Heart left ventricle (tissue), 16 donors: ENCODE measurements around the gene RAB30. TPM values are rescaled to one million over a fixed set of nuclear protein-coding genes. Genes with fewer than 3 reads are reported as not detected.

ENCODE experiments used
- ATAC-seq, 4 donors: fragments of 200-7000 bp; cut with Tn5 transposase; one replicate each; pipeline ENCODE4 v1.9.1; 2020 to 2022; ENCODE audit warnings: moderate library complexity in 4 of 4, mild to moderate bottlenecking in 3 of 4, moderate number of reproducible peaks in 1 of 4
- DNase-seq, 5 donors: peaks; one replicate each; pipeline ENCODE4 v3.0.0-alpha.2; 2020
- H3K27ac ChIP-seq, 12 donors: fragments of 200-600 bp; sonication (generic) in 4 of 12; one replicate each; pipeline versions ENCODE4 v1.5.0 to v1.8.0; 2016 to 2022; ENCODE audit warnings: mild to moderate bottlenecking in 2 of 12
- H3K27me3 ChIP-seq, 9 donors: fragments of 200-600 bp; sonication (generic) in 2 of 9; one replicate each; pipeline versions ENCODE4 v1.5.1 to v1.8.0; 2016 to 2022; ENCODE audit warnings: mild to moderate bottlenecking in 3 of 9
- H3K36me3 ChIP-seq, 9 donors: fragments of 200-600 bp; sonication (generic) in 2 of 9; one replicate each; pipeline versions ENCODE4 v1.5.0 to v1.8.0; 2018 to 2022; ENCODE audit warnings: mild to moderate bottlenecking in 2 of 9
- H3K4me1 ChIP-seq, 12 donors: fragments of 200-600 bp; sonication (generic) in 4 of 12; one replicate each; pipeline versions ENCODE4 v1.5.0 to v1.8.0; 2016 to 2022; ENCODE audit warnings: mild to moderate bottlenecking in 3 of 12
- H3K4me3 ChIP-seq, 12 donors: fragments of 200-600 bp; sonication (generic) in 4 of 12; one replicate each; pipeline versions ENCODE4 v1.5.0 to v1.8.0; 2017 to 2022; ENCODE audit warnings: mild to moderate bottlenecking in 9 of 12, moderate library complexity in 4 of 12
- H3K9me3 ChIP-seq, 12 donors: fragments of 200-600 bp; sonication (generic) in 4 of 12; one replicate each; pipeline versions ENCODE4 v1.5.0 to v1.8.0; 2016 to 2022; ENCODE audit warnings: mild to moderate bottlenecking in 1 of 12
- CTCF ChIP-seq, 12 donors: fragments of 200-600 bp; sonication (generic) in 4 of 12; IDR thresholded peaks; one replicate each; pipeline versions ENCODE4 v1.5.0 to v1.8.0; 2018 to 2022; ENCODE audit warnings: antibody characterized with exemption in 12 of 12, mild to moderate bottlenecking in 5 of 12
- POLR2A ChIP-seq, 2 donors: fragments of 450-650 bp; IDR thresholded peaks; one replicate each; pipeline ENCODE4 v1.6.1; 2017; ENCODE audit warnings: antibody characterized with exemption in 2 of 2, mild to moderate bottlenecking in 2 of 2, moderate library complexity in 2 of 2
- WGBS, 4 donors: extraction: QIAGEN DNeasy Blood & Tissue Kit in 2 of 4; methylation state at CpG; one replicate each; pipeline versions ENCODE4 v1.1.5 to v1.1.7; 2013 to 2018; 5-methylcytosine and 5-hydroxymethylcytosine counted together
- intact Hi-C, 10 donors: fragments of 100-400 bp; cut with DNase I; formaldehyde crosslinking; loops; one replicate each; pipeline versions ENCODE4 v1.11.1 to v1.14.2; 2022
- polyA plus RNA-seq, 2 donors: library from polyadenylated mRNA; stranded (reverse); fragments of 200-250 nt; gene quantifications; one replicate each; pipeline ENCODE4 v1.2.3, GENCODE V29; 2013
- total RNA-seq, 9 donors: library from RNA; depleted of rRNA in 2 of 9; stranded (reverse); fragments of >200 nt in 2 of 9; fragmentation: NEBNext Ultra II Directional in 3 of 9; extraction: Animal tissue kit (Norgen Biotek cat#: 25700) in 3 of 9; gene quantifications; one replicate each; pipeline versions ENCODE4 v1.1.0 to v1.2.4, GENCODE V29; 2016 to 2023
- donor health status: ischemic (EF 13 %, LVEDD 7.1; RV severe dilation, severe dysfunction).
- donor health status: healthy with polysubstance abuse.
- donor health status: DM: no; HTN: yes; CAD: no.
- donor health status: DM: no; HTN: no; CAD: no.
- donor health status: ischemic (EF 25% LVEDD 6.9; RV normal size, moderate dysfunction).
- donor health status: ischemic (EF 25% LVEDD 5.7; RV mildly dilated, moderate dysfunction).
- donor health status: healthy.
- donor health status: DM: yes; HTN: yes; CAD: no.
- donor health status: ischemic (EF 35%, LVEDD 5.7; RV mildly dilated, moderate dysfunction).
- donor health status: nonischemic (EF 11% LVEDD 7.7; RV severe dilation, severe dysfunction).
- donor health status: DM: yes; HTN: yes; CAD: no.
- donor health status: PGD.
- donor health status: ischemic (EF 29% LVEDD 5.4; RV normal size, mild dysfunction).
- donor health status: nonischemic (EF 23%, LVEDD 6.1; RV moderate dilation, normal function).

Gene RAB30
- total and polyA plus RNA-seq, 11 donors, result 4.4 to 28.4 (median 18.8) TPM

GRCh38 chr11:83037877-83038276, 33.8 kb downstream of the RAB30 start:
- intact Hi-C loops, result loop anchor here in 1 of 10 donors (5.0 kb wide), 1 partner anchor 51 kb away; no protein-coding TSS in a partner anchor
- Histone ChIP-seq H3K36me3 (no peaks in the 10 kb centered on the region), H3K27ac (peak overlapping the region in 1 of 12 donors; percentile 14), H3K4me1 (peaks cover 3 to 67% (median 41%) of the 10 kb centered on the region in 12 donors), H3K9me3 (no peaks in the 10 kb centered on the region), H3K4me3 (no peak overlapping the region), H3K27me3 (no peaks in the 10 kb centered on the region)
- TF ChIP-seq POLR2A (IDR thresholded peaks at IDR 0.05) (no peak), CTCF (IDR thresholded peaks at IDR 0.05) (no peak)
- 32 to 45% (median 36%) methylated on average over 4 of the region's 4 CpGs for WGBS, 4 donors
- DNase-seq, result no peak
- ATAC-seq, result no peak

DNA sequence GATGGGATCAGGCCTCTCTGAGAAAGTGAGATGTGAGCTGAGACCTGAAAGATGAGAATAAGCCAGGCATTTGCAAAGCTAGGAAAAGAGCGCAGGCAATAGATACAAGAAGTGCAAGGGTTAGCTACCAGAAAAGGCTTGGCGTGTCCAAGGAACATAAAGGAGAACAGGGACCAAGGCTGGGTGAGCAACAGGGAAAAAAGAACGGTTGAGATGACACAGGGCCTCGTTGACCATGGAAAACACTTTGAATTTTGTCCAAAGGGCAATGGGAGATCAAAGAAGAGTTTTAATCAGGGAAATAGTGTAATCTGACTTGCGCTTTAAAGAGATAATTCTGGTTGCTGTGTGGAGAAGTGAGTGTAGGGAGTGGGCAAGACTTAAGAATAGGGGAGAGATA, 35.0 kb downstream of the RAB30 start:
- WGBS, 4 donors, result 77 to 85% (median 79%) methylated on average over 5 of the region's 5 CpGs
- Histone ChIP-seq H3K4me1 (peaks cover 3 to 69% (median 49%) of the 10 kb centered on the region in 12 donors), H3K27me3 (no peaks in the 10 kb centered on the region), H3K9me3 (no peaks in the 10 kb centered on the region), H3K36me3 (no peaks in the 10 kb centered on the region), H3K27ac (peak overlapping the region in 1 of 12 donors; percentile 80), H3K4me3 (no peak overlapping the region)
- ATAC-seq (no peak), DNase-seq (no peak)
- intact Hi-C loops, result loop anchor here in 1 of 10 donors (5.0 kb wide), 1 partner anchor 49 kb away; no protein-coding TSS in a partner anchor
- no peak for TF ChIP-seq POLR2A (IDR thresholded peaks at IDR 0.05)
- TF ChIP-seq CTCF (IDR thresholded peaks at IDR 0.05), result no peak

DNA sequence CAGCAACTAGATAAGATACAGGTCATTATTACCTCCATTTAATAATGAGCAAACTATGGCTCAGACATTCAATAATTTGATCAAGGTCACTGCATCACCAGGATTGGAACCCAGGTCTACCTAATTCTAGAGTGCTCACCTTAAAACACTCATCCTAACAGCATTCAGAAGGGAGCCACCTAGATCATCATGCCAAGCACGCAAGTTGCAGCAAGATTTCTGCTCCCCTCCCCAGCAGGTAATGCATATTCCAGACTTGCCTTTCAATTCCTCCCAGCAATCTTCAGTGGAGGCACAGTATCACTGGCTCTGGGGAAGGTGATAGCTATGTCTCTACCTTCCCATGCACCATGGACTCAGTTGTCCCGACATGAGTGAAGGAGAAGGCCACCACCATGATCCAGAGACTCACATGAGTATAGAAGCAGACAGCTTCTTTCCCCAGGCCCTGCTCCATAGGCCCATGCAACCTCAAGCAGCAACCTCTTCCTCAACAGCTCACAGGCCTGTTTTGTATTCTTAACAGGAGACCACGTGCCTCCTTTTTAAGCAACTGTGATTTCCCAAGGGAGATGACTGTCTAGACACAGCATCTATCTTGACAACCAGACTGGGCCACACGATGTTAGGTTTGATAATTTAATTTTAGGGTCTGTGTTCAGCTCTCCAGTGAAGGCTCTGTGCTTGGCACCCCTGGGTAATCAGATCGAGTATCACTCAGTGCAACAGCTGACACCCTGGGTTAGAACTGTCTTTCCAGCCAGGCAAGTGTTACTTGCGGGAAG, 36.4 kb downstream of the RAB30 start:
- 56 to 69% (median 63%) methylated on average over 6 of the region's 6 CpGs for WGBS, 4 donors
- DNase-seq, result no peak
- no peaks in the 10 kb centered on the region for H3K36me3 ChIP-seq
- intact Hi-C loops, result loop anchor here in 1 of 10 donors (5.0 kb wide), 1 partner anchor 48 kb away; no protein-coding TSS in a partner anchor
- peak overlapping the region in 11 of 12 donors; percentile 63 to 87 (median 79) for H3K27ac ChIP-seq
- H3K4me1 ChIP-seq, result peaks cover 3 to 67% (median 51%) of the 10 kb centered on the region in 12 donors
- no peaks in the 10 kb centered on the region for H3K27me3 ChIP-seq
- H3K9me3 ChIP-seq, result no peaks in the 10 kb centered on the region
- peak in 3 of 4 donors; percentile 37 to 54 (median 45) for ATAC-seq
- H3K4me3 ChIP-seq, result no peak overlapping the region
- TF ChIP-seq POLR2A (IDR thresholded peaks at IDR 0.05) (no peak), CTCF (IDR thresholded peaks at IDR 0.05) (no peak)

DNA sequence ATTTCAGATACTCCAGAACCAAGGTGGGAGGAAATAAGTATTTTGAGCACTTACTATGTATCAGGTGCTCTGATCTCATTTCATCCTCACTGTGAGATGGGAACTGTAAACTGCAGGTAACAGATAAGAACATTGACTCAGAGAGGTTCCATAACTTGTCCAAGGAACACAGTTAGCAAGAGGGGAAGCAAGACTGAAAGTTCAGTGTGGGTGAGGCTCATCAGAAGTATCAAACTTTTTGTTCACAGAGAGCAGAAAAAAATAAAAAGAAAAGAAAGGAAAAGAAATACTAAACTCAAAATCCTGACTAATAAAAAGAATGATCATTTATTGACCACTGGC, 37.1 kb downstream of the RAB30 start:
- intact Hi-C loops, result loop anchor here in 2 of 10 donors (1.0 to 5.0 kb wide), 3 partner anchors 37 to 47 kb away; partner anchors contain the start of gene RAB30 (in 1 of the 2)
- H3K4me3 ChIP-seq, result peak overlapping the region in 9 of 12 donors; percentile 30 to 52 (median 43)
- no peaks in the 10 kb centered on the region for H3K9me3 ChIP-seq
- peak overlapping the region; percentile 51 to 87 (median 78) for H3K27ac ChIP-seq
- DNase-seq (no peak), ATAC-seq (peak in 1 of 4 donors; percentile 8)
- peaks cover 3 to 67% (median 51%) of the 10 kb centered on the region in 12 donors for H3K4me1 ChIP-seq
- TF ChIP-seq POLR2A (IDR thresholded peaks at IDR 0.05) (no peak), CTCF (IDR thresholded peaks at IDR 0.05) (no peak)
- no peaks in the 10 kb centered on the region for H3K36me3 ChIP-seq
- no peaks in the 10 kb centered on the region for H3K27me3 ChIP-seq
